Esophagus squamous epithelium (tissue), 5 donors: ENCODE data around the gene ABCC1. TPM values are rescaled to one million over a fixed set of nuclear protein-coding genes. Genes with fewer than 3 reads are reported as not detected.
A peak's percentile ranks its signal among the peaks of the same experiment; 100 is the strongest.

Source experiments
- DNase-seq: peaks from one replicate; lab custom pipeline; 2025; lab: John Stamatoyannopoulos, UW
- H3K27ac ChIP-seq, 4 donors: fragments of 200-600 bp; sonication (generic); one replicate each; pipeline ENCODE4 v1.5.1; 2016 to 2019; ENCODE audit warnings: mild to moderate bottlenecking in 1 of 4
- H3K27me3 ChIP-seq, 4 donors: fragments of 200-600 bp; sonication (generic); 1 replicate in 3 of 4; 2 replicates in 1 of 4; pipeline versions ENCODE4 v1.5.1 to v1.6.0; 2017 to 2021; ENCODE audit warnings: antibody characterized with exemption in 1 of 4
- H3K36me3 ChIP-seq, 3 donors: fragments of 200-600 bp; sonication (generic); one replicate each; pipeline ENCODE4 v1.5.1; 2016 to 2019
- H3K4me1 ChIP-seq, 3 donors: fragments of 200-600 bp; sonication (generic); one replicate each; pipeline ENCODE4 v1.5.1; 2017 to 2019
- H3K4me3 ChIP-seq, 4 donors: fragments of 200-600 bp; sonication (generic); 1 replicate in 3 of 4; 2 replicates in 1 of 4; pipeline ENCODE4 v1.5.1; 2016 to 2019; ENCODE audit warnings: mild to moderate bottlenecking in 2 of 4, moderate library complexity in 1 of 4
- H3K9me3 ChIP-seq, 3 donors: fragments of 200-600 bp; sonication (generic); one replicate each; pipeline ENCODE4 v1.5.1; 2016 to 2019
- POLR2A ChIP-seq, 4 donors: fragments of 450-650 bp; IDR thresholded peaks; one replicate each; pipeline ENCODE4 v1.6.1; 2017; ENCODE audit warnings: antibody characterized with exemption in 4 of 4, mild to moderate bottlenecking in 4 of 4, moderate library complexity in 3 of 4
- WGBS, 2 donors: methylation state at CpG; one replicate each; pipeline ENCODE4 v1.1.5; 2018; 5-methylcytosine and 5-hydroxymethylcytosine counted together
- intact Hi-C: fragments of 100-400 bp; cut with DNase I; formaldehyde crosslinking; loops from one replicate; pipeline ENCODE4 v1.15.0; 2022
- total RNA-seq, 4 donors: library from RNA; depleted of rRNA; stranded (reverse); fragments of >200 nt; gene quantifications; one replicate each; pipeline ENCODE4 v1.1.0, GENCODE V29; 2016
- TF ChIP-seq, protein P1 (sequence below), 6 experiments: fragments of 450-650 bp in 4 of 6; fragments of 200-600 bp in 2 of 6; sonication (generic) in 2 of 6; IDR thresholded peaks; one replicate each; pipeline ENCODE4 v1.5.1; 2016 to 2019; ENCODE audit warnings: antibody characterized with exemption in 6 of 6, mild to moderate bottlenecking in 4 of 6, moderate library complexity in 4 of 6
- donor health status: DM: yes; HTN: yes; CAD: no.

ABCC1 gene
- total RNA-seq, 4 donors from 2014 or later, result 22.9 to 56.7 (median 46.9) TPM

DNA sequence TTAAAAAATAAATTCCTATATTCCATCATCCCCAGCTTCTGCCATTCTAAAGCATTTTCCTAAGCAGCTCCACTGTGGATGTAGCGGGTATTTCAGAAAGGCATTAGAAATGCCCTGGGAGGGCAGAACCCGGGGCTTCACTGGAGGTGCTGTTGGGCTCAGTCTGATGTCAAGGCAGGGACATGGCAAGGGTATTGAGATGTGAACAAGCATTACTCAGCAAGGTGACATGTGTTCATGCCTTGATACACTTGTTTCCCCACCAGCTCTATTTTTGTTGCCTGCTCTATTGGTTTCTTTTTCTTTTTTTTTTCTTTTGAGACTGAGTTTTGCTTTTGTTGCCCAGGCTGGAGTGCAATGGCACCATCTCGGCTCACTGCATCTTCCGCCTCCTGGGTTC, 35.7 kb downstream of the ABCC1 start:
- peaks cover 0 to 14% (median 4%) of the 10 kb centered on the region in 3 donors for H3K36me3 ChIP-seq
- no peak for DNase-seq
- intact Hi-C loops, result no loop called here
- H3K9me3 ChIP-seq, result peaks cover 0 to 10% (median 9%) of the 10 kb centered on the region in 3 donors
- WGBS, 2 donors, result 81 to 91% methylated on average over 4 of the region's 4 CpGs
- H3K4me1 ChIP-seq, result peaks cover 7 to 62% (median 32%) of the 10 kb centered on the region in 3 donors
- TF ChIP-seq POLR2A (IDR thresholded peaks at IDR 0.05), result no peak
- TF ChIP-seq, protein P1, sequence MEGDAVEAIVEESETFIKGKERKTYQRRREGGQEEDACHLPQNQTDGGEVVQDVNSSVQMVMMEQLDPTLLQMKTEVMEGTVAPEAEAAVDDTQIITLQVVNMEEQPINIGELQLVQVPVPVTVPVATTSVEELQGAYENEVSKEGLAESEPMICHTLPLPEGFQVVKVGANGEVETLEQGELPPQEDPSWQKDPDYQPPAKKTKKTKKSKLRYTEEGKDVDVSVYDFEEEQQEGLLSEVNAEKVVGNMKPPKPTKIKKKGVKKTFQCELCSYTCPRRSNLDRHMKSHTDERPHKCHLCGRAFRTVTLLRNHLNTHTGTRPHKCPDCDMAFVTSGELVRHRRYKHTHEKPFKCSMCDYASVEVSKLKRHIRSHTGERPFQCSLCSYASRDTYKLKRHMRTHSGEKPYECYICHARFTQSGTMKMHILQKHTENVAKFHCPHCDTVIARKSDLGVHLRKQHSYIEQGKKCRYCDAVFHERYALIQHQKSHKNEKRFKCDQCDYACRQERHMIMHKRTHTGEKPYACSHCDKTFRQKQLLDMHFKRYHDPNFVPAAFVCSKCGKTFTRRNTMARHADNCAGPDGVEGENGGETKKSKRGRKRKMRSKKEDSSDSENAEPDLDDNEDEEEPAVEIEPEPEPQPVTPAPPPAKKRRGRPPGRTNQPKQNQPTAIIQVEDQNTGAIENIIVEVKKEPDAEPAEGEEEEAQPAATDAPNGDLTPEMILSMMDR (IDR thresholded peaks at IDR 0.05), result no peak
- peak overlapping the region in 1 of 4 donors; percentile 68 for H3K27ac ChIP-seq
- no peaks in the 10 kb centered on the region for H3K27me3 ChIP-seq
- H3K4me3 ChIP-seq, result no peak overlapping the region

DNA sequence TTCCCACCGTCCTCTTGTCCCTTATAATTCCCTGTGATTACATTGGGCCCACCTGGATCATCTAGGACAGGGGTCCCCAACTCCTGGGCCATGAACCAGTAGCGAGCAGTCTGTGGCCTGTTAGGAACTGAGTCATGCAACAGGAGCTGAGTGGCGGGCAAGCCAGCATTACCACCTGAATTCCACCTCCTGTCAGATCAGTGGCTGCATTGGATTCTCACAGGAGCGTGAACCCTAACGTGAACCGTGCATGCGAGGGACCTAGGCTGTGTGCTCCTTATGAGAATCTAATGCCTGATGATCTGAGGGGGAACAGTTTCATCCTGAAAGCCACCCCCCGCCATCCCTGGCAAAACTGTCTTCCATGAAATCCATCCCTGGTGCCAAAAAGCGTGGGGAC, 36.8 kb downstream of the ABCC1 start:
- intact Hi-C loops, result no loop called here
- no peaks in the 10 kb centered on the region for H3K27me3 ChIP-seq
- peak overlapping the region in 3 of 4 donors; percentile 6 to 78 (median 68) for H3K27ac ChIP-seq
- DNase-seq, result no peak
- H3K36me3 ChIP-seq, result peaks cover 0 to 6% (median 4%) of the 10 kb centered on the region in 3 donors
- TF ChIP-seq, protein P1 (IDR thresholded peaks at IDR 0.05), result no peak
- no peak for TF ChIP-seq POLR2A (IDR thresholded peaks at IDR 0.05)
- 78% methylated on average over 4 of the region's 9 CpGs; no CpG with 5 or more reads in 1 of the 2 donors for WGBS, 2 donors
- peaks cover 7 to 54% (median 32%) of the 10 kb centered on the region in 3 donors for H3K4me1 ChIP-seq
- peaks cover 0 to 9% (median 6%) of the 10 kb centered on the region in 3 donors for H3K9me3 ChIP-seq
- no peak overlapping the region for H3K4me3 ChIP-seq

DNA sequence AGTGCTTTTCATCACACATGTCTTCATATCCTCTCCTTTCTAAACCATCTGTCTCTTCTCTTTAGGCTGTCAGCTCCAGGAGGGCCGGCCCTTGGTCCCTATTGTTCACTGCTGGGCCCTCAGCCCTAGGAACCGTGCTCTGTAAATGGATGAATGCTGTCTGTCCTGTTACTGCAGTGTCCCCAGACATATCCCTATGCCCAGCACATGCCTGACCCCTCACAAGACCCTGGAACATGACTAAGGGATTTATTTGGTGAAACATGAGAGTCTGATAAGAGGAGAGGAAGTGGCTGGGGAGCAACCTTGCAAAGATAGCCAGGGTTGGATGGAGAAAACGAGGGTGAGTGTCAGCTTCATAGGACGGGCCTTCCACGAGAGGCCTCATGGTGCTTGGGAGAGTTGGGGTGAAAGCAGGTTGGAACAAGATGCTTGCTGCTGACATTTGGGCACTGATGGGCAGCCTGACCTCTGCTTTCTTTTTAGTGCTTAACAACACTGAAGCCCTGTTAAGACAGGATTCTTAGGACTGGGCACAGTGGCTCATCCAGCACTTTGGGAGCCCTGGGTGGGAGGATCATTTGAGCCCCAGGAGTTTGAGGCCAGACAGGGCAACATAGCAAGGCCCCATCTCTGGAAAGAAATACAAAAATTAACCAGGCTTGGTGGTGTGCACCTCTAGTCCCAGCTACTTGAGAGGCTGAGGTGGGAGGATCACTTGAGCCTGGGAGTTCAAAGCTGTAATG, 39.0 kb downstream of the ABCC1 start:
- no peak for DNase-seq
- Histone ChIP-seq H3K9me3 (no peaks in the 10 kb centered on the region), H3K4me3 (no peak overlapping the region), H3K36me3 (peaks cover 0 to 17% (median 0%) of the 10 kb centered on the region in 3 donors), H3K27me3 (no peaks in the 10 kb centered on the region), H3K4me1 (peaks cover 3 to 49% (median 28%) of the 10 kb centered on the region in 3 donors), H3K27ac (peak overlapping the region; percentile 40 to 78 (median 56))
- WGBS, 2 donors, result 51 to 66% methylated on average over 5 of the region's 5 CpGs
- TF ChIP-seq, protein P1 (IDR thresholded peaks at IDR 0.05), result no peak
- no peak for TF ChIP-seq POLR2A (IDR thresholded peaks at IDR 0.05)
- intact Hi-C loops, result no loop called here

DNA sequence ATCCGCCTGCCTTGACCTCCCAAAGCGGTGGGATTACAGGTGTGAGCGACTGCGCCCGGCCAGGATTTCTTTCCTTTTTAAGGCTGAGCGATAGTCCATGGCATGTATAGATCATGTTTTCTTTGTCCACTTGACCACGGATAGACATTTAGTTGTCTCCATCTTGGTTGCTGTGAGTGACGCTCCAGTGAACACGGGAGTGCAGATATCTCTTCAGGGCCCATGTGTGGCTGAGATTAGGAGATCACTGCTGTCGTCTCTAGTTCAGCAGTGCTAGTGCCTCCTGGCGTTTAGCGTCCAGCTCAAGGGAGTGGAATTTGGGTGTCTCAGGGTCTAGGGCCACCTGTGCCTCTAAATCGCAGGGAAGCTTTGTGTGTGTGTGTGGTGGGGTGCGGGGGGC, 41.5 kb downstream of the ABCC1 start:
- Histone ChIP-seq H3K27ac (peak overlapping the region in 2 of 4 donors; percentile 31 to 71), H3K36me3 (peaks cover 0 to 32% (median 0%) of the 10 kb centered on the region in 3 donors), H3K9me3 (no peaks in the 10 kb centered on the region), H3K4me1 (peaks cover 0 to 57% (median 39%) of the 10 kb centered on the region in 3 donors), H3K4me3 (no peak overlapping the region), H3K27me3 (no peaks in the 10 kb centered on the region)
- 88 to 96% methylated on average over 5 to 9 of the region's 14 CpGs for WGBS, 2 donors
- TF ChIP-seq POLR2A (IDR thresholded peaks at IDR 0.05), result no peak
- TF ChIP-seq, protein P1 (IDR thresholded peaks at IDR 0.05), result no peak
- intact Hi-C loops, result no loop called here
- no peak for DNase-seq

DNA sequence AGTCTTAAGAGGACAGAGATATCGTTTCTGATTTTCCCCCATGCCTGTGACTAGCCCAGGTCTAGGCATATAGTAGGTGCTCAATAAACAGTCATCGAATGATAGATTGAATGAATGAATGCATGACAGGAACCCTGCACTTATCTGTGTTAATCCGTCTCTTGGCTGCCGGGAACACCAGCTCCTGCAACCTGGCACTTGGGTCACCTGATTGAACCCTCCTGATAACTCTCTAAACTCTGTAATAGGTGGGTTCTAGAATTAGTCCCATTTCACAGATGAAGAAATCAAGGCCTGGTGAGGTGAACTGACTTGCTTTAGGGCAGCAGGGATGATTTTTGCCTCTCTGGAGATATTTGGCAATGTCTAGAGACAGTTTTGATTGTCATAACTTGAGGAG, 43.7 kb downstream of the ABCC1 start:
- no peaks in the 10 kb centered on the region for H3K27me3 ChIP-seq
- H3K4me1 ChIP-seq, result peaks cover 0 to 68% (median 54%) of the 10 kb centered on the region in 3 donors
- peak overlapping the region in 3 of 4 donors; percentile 64 to 68 (median 67) for H3K27ac ChIP-seq
- DNase-seq, result no peak
- H3K36me3 ChIP-seq, result peaks cover 0 to 32% (median 0%) of the 10 kb centered on the region in 3 donors
- intact Hi-C loops, result no loop called here
- no peak for TF ChIP-seq POLR2A (IDR thresholded peaks at IDR 0.05)
- TF ChIP-seq, protein P1 (IDR thresholded peaks at IDR 0.05), result no peak
- no peak overlapping the region for H3K4me3 ChIP-seq
- 80 to 90% methylated on average over 4 of the region's 4 CpGs for WGBS, 2 donors
- no peaks in the 10 kb centered on the region for H3K9me3 ChIP-seq
